ENCODE measurements around the gene IGF2BP2.

DNA sequence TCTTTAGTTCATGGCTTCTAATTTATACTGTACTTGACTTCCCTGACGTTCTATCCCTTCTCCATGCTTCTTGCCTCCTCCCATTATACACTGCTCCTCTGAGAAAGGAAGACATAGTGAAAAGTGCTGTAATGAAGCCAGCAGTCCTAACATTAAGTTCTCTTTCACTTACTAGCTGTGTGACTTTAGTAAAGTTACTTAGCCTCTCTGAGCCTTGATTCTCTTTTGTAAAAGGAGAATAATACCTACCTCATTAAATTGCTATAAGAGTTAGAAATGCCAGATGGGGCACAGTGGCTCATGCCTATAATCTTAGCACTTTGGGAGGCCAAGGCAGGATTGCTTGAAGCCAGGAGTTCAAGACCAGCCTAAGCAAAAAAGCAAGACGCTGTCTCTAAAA is 18.8 kb upstream of the IGF2BP2 start:
- TF ChIP-seq, protein P1, sequence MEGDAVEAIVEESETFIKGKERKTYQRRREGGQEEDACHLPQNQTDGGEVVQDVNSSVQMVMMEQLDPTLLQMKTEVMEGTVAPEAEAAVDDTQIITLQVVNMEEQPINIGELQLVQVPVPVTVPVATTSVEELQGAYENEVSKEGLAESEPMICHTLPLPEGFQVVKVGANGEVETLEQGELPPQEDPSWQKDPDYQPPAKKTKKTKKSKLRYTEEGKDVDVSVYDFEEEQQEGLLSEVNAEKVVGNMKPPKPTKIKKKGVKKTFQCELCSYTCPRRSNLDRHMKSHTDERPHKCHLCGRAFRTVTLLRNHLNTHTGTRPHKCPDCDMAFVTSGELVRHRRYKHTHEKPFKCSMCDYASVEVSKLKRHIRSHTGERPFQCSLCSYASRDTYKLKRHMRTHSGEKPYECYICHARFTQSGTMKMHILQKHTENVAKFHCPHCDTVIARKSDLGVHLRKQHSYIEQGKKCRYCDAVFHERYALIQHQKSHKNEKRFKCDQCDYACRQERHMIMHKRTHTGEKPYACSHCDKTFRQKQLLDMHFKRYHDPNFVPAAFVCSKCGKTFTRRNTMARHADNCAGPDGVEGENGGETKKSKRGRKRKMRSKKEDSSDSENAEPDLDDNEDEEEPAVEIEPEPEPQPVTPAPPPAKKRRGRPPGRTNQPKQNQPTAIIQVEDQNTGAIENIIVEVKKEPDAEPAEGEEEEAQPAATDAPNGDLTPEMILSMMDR (IDR thresholded peaks at IDR 0.05), result no peak
- TF ChIP-seq EZH2 (IDR thresholded peaks at IDR 0.05), result no peak
